HepG2 (cell line): Measurements from ENCODE around the gene LDLRAD4. TPM values are rescaled to one million over a fixed set of nuclear protein-coding genes. Genes with fewer than 3 reads are reported as not detected.

Source experiments
- ATAC-seq: fragments of 200-7000 bp; cut with Tn5 transposase; 3 replicates; pipeline ENCODE4 v1.9.1; 2020; ENCODE audit warnings: mild to moderate bottlenecking, moderate library complexity
- BruUV-seq: library from RNA; stranded (reverse); fragments of 400-500 nt; replicated peaks from 2 replicates; lab custom pipeline; 2021; lab: Mats Ljungman, UMichigan
- CTCF ChIA-PET: fragments of 300-600 bp; formaldehyde crosslinking; extraction: SDS; loops from one replicate; lab custom pipeline; 2021; ENCODE audit warnings: low total read pairs, inconsistent platforms, low intra/inter-chr PET ratio; lab: Yijun Ruan, JAX
- POLR2A ChIA-PET: fragments of 350-600 bp; sonication (Branson Sonifier 250); formaldehyde crosslinking; loops from one replicate; lab custom pipeline; 2020; ENCODE audit warnings: antibody characterized with exemption, inconsistent platforms; lab: Yijun Ruan, JAX
- DNase-seq: peaks from one replicate; pipeline ENCODE4 v3.0.0-alpha.2; 2015; ENCODE audit warnings: low spot score
- FAIRE-seq: peaks from 3 replicates; lab custom pipeline; 2011; peaks lifted over from hg19 to GRCh38; lab: Jason Lieb, UNC
- H2AFZ ChIP-seq: one replicate; pipeline ENCODE4 v1.6.1; 2011; ENCODE audit warnings: low read length, inconsistent platforms
- H3K27ac ChIP-seq: fragments of 300-600 bp; 3 replicates; pipeline ENCODE4 v1.8.0; 2011; ENCODE audit warnings: mixed run types, mild to moderate bottlenecking, mixed read lengths, low read length, inconsistent platforms; ENCODE audit not compliant: insufficient read depth; ENCODE audit errors: extremely low read length
- H3K27me3 ChIP-seq, 2 experiments: fragments of 200-600 bp in 1 of 2; 2 replicates in 1 of 2; 3 replicates in 1 of 2; pipeline versions ENCODE4 v1.6.0 to v1.8.0; 2011; ENCODE audit warnings: low read length in 2 of 2, mild to moderate bottlenecking in 2 of 2, moderate library complexity in 2 of 2, inconsistent platforms in 1 of 2; ENCODE audit not compliant: insufficient read depth in 2 of 2, control insufficient read depth in 1 of 2
- H3K36me3 ChIP-seq, 2 experiments: fragments of 200-600 bp in 1 of 2; replicated peaks in 1 of 2; 2 replicates in 1 of 2; 3 replicates in 1 of 2; pipeline versions ENCODE4 v1.5.1 to v1.8.0; 2011; ENCODE audit warnings: low read length in 2 of 2, inconsistent platforms in 1 of 2; ENCODE audit not compliant: insufficient read depth in 2 of 2, control insufficient read depth in 1 of 2
- H3K4me1 ChIP-seq: 2 replicates; pipeline ENCODE4 v1.5.1; 2012; ENCODE audit warnings: low read length, inconsistent platforms; ENCODE audit not compliant: insufficient read depth
- H3K4me2 ChIP-seq: 2 replicates; pipeline ENCODE4 v1.6.0; 2011; ENCODE audit warnings: low read depth, low read length, inconsistent platforms
- H3K4me3 ChIP-seq, 3 experiments: fragments of 200-600 bp in 1 of 3; sonication (generic), shearing (Covaris generic) in 1 of 3; replicated peaks in 1 of 3; 2 replicates each; pipeline ENCODE4 v1.5.1; 2011 to 2016; ENCODE audit warnings: low read length in 3 of 3, inconsistent platforms in 2 of 3, low read depth in 2 of 3, mild to moderate bottlenecking in 2 of 3, control low read depth in 1 of 3, mixed read lengths in 1 of 3; ENCODE audit not compliant: insufficient read depth in 1 of 3
- H3K79me2 ChIP-seq: one replicate; pipeline ENCODE4 v1.6.1; 2011; ENCODE audit warnings: low read length, inconsistent platforms; ENCODE audit not compliant: insufficient read depth
- H3K9ac ChIP-seq: 2 replicates; pipeline ENCODE4 v1.6.0; 2011; ENCODE audit warnings: mild to moderate bottlenecking, low read depth, low read length, inconsistent platforms; ENCODE audit not compliant: insufficient read depth
- H3K9me3 ChIP-seq: 2 replicates; pipeline ENCODE4 v1.5.1; 2012; ENCODE audit warnings: mild to moderate bottlenecking, low read length
- H4K20me1 ChIP-seq: 2 replicates; pipeline ENCODE4 v1.6.0; 2011; ENCODE audit warnings: inconsistent platforms, mild to moderate bottlenecking, low read length, moderate library complexity; ENCODE audit not compliant: insufficient read depth
- ATM ChIP-seq: fragments of 450-650 bp; IDR thresholded peaks from 2 replicates; pipeline ENCODE4 v1.7.1; 2017; ENCODE audit warnings: mild to moderate bottlenecking, borderline replicate concordance
- GTF3A ChIP-seq: sonication (generic); formaldehyde crosslinking; conservative IDR thresholded peaks from 2 replicates; pipeline ENCODE4 v1.4.0; 2020; ENCODE audit warnings: mild to moderate bottlenecking, missing genetic modification reagents
- HDAC6 ChIP-seq: fragments of 200-600 bp; sonication (generic); IDR thresholded peaks from 2 replicates; pipeline ENCODE4 v1.7.0; 2017; ENCODE audit warnings: mild to moderate bottlenecking, antibody characterized with exemption, low read length, low read depth
- HMG20A ChIP-seq: IDR thresholded peaks from 2 replicates; pipeline ENCODE4 v1.6.1; 2016; ENCODE audit warnings: borderline replicate concordance
- HNRNPH1 ChIP-seq: fragments of 200-400 bp; formaldehyde crosslinking; optimal IDR thresholded peaks from 2 replicates; pipeline ENCODE3; 2017; ENCODE audit warnings: mild to moderate bottlenecking, low read depth, low read length
- MAFF ChIP-seq: IDR thresholded peaks from 2 replicates; pipeline ENCODE4 v1.6.1; 2011; ENCODE audit warnings: low read depth, low read length, improper control_type of control experiment
- MYC ChIP-seq: sonication (generic); formaldehyde crosslinking; IDR thresholded peaks from 2 replicates; pipeline ENCODE4 v1.9.0; 2021; ENCODE audit warnings: missing genetic modification reagents, borderline replicate concordance
- NRL ChIP-seq: sonication (generic); formaldehyde crosslinking; IDR thresholded peaks from 2 replicates; pipeline ENCODE4 v1.5.0; 2020; ENCODE audit warnings: missing genetic modification reagents, mild to moderate bottlenecking, moderate library complexity, borderline replicate concordance
- SRY ChIP-seq: sonication (generic); formaldehyde crosslinking; IDR thresholded peaks from 2 replicates; pipeline ENCODE4 v1.8.0; 2022; ENCODE audit warnings: mild to moderate bottlenecking, missing genetic modification reagents
- THAP11 ChIP-seq: IDR thresholded peaks from 2 replicates; pipeline ENCODE4 v1.6.1; 2016; ENCODE audit warnings: missing biosample characterization, missing genetic modification reagents
- YEATS4 ChIP-seq: sonication (generic); formaldehyde crosslinking; IDR thresholded peaks from 2 replicates; pipeline ENCODE4 v1.4.0; 2020; ENCODE audit warnings: missing genetic modification reagents, borderline replicate concordance
- ZNF3 ChIP-seq: IDR thresholded peaks from 2 replicates; pipeline ENCODE4 v1.7.0; 2017; ENCODE audit warnings: inconsistent platforms
- ZNF777 ChIP-seq: sonication (generic); formaldehyde crosslinking; IDR thresholded peaks from 2 replicates; pipeline ENCODE4 v1.4.0; 2020; ENCODE audit warnings: missing genetic modification reagents
- ZSCAN29 ChIP-seq: sonication (generic); formaldehyde crosslinking; conservative IDR thresholded peaks from 2 replicates; pipeline ENCODE4 v1.4.0; 2020; ENCODE audit warnings: mild to moderate bottlenecking, missing genetic modification reagents
- WGBS: methylation state at CpG from one replicate; pipeline ENCODE4 v1.1.6; 2017; ENCODE audit warnings: low lambda C conversion rate; 5-methylcytosine and 5-hydroxymethylcytosine counted together
- in situ Hi-C: cut with HindIII; loops from 2 replicates; pipeline ENCODE4 v1.10.0; 2017; ENCODE audit warnings: low pct_unique_long_range_greater_than_20kb; ENCODE audit not compliant: extremely low pct_ligation_motif_present
- intact Hi-C: fragments of 100-400 bp; cut with micrococcal nuclease; formaldehyde crosslinking; loops from one replicate; pipeline ENCODE4 v1.10.0; 2022; ENCODE audit not compliant: unreplicated experiment
- polyA plus RNA-seq, 8 experiments: library from polyadenylated mRNA; depleted of rRNA in 3 of 8; stranded (reverse) in 7 of 8; unstranded in 1 of 8; fragments of >200 nt; fragmentation: Illumina TruSeq in 4 of 8; extraction: Trizol in 4 of 8; gene quantifications; 2 replicates each; pipeline versions ENCODE4 v1.2.1 to v1.2.3, GENCODE V29; 2011 to 2016; ENCODE audit warnings: low read depth in 4 of 8, missing spikeins in 1 of 8, mixed read lengths in 1 of 8; ENCODE audit not compliant: insufficient read depth in 1 of 8
- total RNA-seq, 5 experiments: library from RNA; depleted of rRNA; stranded (reverse); fragments of >200 nt; fragmentation: Illumina TruSeq; extraction: Trizol; gene quantifications; 2 replicates each; pipeline ENCODE4 v1.2.3, GENCODE V29; 2016; ENCODE audit warnings: low read depth in 1 of 5
- TF ChIP-seq, protein P1 (sequence below): sonication (generic); formaldehyde crosslinking; IDR thresholded peaks from 2 replicates; pipeline ENCODE4 v1.4.0; 2020; ENCODE audit warnings: missing genetic modification reagents; ENCODE audit errors: not compliant biosample characterization
- TF ChIP-seq, protein P2 (sequence below): IDR thresholded peaks from 2 replicates; pipeline ENCODE4 v1.6.1; 2016
- TF ChIP-seq, protein P3 (sequence below): sonication (generic); formaldehyde crosslinking; IDR thresholded peaks from 2 replicates; pipeline ENCODE4 v1.4.0; 2020; ENCODE audit warnings: mild to moderate bottlenecking, missing genetic modification reagents

Gene LDLRAD4
- total and polyA plus RNA-seq, 2 of the 13 experiments (the other 11 are each of a cell fraction or from before 2014, with no cell fraction given): 13.6 to 20.9 TPM

GRCh38 chr18:13353084-13353823 lies 134.7 kb downstream of the LDLRAD4 start:
- ChIA-PET POLR2A (no interaction called here), CTCF (no interaction called here)
- no TSS peak for BruUV-seq
- TF ChIP-seq HNRNPH1 (no peak), SRY (no peak), ZNF3 (CRISPR knock-in tag) (no peak), YEATS4 (CRISPR knock-in tag) (no peak), NRL (no peak), HDAC6 (no peak), ZNF777 (CRISPR knock-in tag) (no peak), ATM (no peak), MYC (CRISPR knock-in tag) (no peak), ZSCAN29 (CRISPR knock-in tag) (no peak), HMG20A (no peak), GTF3A (CRISPR knock-in tag) (no peak), MAFF (no peak), THAP11 (CRISPR knock-in tag) (no peak)
- TF ChIP-seq, protein P1, sequence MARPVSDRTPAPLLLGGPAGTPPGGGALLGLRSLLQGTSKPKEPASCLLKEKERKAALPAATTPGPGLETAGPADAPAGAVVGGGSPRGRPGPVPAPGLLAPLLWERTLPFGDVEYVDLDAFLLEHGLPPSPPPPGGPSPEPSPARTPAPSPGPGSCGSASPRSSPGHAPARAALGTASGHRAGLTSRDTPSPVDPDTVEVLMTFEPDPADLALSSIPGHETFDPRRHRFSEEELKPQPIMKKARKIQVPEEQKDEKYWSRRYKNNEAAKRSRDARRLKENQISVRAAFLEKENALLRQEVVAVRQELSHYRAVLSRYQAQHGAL (CRISPR knock-in tag): no peak
- TF ChIP-seq, protein P2, sequence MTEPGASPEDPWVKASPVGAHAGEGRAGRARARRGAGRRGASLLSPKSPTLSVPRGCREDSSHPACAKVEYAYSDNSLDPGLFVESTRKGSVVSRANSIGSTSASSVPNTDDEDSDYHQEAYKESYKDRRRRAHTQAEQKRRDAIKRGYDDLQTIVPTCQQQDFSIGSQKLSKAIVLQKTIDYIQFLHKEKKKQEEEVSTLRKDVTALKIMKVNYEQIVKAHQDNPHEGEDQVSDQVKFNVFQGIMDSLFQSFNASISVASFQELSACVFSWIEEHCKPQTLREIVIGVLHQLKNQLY: no peak
- TF ChIP-seq, protein P3, sequence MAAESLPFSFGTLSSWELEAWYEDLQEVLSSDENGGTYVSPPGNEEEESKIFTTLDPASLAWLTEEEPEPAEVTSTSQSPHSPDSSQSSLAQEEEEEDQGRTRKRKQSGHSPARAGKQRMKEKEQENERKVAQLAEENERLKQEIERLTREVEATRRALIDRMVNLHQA: no peak
- Histone ChIP-seq H3K9ac (no peak overlapping the region), H2AFZ (no peak overlapping the region), H3K9me3 (no peaks in the 10 kb centered on the region), H4K20me1 (no peaks in the 10 kb centered on the region), H3K79me2 (no peaks in the 10 kb centered on the region), H3K27ac (no peak overlapping the region), H3K27me3 (no peaks in the 10 kb centered on the region), H3K4me3 (no peak overlapping the region), H3K4me2 (no peak overlapping the region), H3K4me1 (peaks cover 7% of the 10 kb centered on the region; the same call in 1 of the 2 replicates), H3K36me3 (no peaks in the 10 kb centered on the region)
- FAIRE-seq: no peak
- intact Hi-C loops (loop anchor here (5.0 kb wide), 1 partner anchor 36 kb away; no protein-coding TSS in a partner anchor), in situ Hi-C loops (no loop called here)
- ATAC-seq: no peak
- WGBS: 81% methylated on average over 1 of the region's 1 CpG
- DNase-seq: no peak
